Activated CD8-positive, alpha-beta memory T cell treated with anti-CD3 and anti-CD28 coated beads for 48 hours (primary cell): ENCODE measurements around the gene SLC13A3.

ENCODE experiments used
- DNase-seq, 3 experiments: peaks; one replicate each; pipeline ENCODE4 v3.0.0-alpha.2; 2020; ENCODE audit warnings: low read depth in 2 of 3, low spot score in 2 of 3

The SLC13A3 gene

DNA sequence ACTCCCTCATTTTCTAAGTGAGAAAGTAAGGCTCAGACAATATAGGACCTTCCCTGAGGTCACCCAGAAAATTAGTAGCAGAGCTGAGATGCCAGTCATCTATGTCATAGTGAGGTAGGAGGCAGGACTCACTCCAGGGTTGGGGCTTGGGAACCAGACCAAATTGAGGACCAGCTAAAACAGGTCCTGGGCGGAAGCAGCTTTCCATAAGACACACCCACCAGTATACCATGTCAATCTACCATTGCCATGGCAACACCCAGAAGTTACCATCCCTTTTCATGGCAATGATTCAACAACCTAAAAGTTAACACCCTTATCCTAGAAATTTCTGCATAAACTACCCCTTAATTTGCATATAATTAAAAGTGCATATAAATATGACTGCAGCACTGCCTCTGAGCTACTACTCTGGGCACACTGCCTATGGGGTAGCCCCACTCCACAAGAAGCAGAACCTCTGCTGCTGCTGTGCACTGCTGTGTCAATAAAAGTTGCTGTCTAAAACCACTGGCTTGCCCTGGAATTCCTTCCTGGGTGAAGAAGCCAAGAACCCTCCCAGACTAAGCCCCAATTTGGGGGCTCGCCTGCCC, 70.5 kb downstream of the SLC13A3 start:
- no peak for DNase-seq

- DNase-seq: no peak
Observed at GRCh38 chr20:46578745-46579144, 72.5 kb downstream of the SLC13A3 start.

DNA sequence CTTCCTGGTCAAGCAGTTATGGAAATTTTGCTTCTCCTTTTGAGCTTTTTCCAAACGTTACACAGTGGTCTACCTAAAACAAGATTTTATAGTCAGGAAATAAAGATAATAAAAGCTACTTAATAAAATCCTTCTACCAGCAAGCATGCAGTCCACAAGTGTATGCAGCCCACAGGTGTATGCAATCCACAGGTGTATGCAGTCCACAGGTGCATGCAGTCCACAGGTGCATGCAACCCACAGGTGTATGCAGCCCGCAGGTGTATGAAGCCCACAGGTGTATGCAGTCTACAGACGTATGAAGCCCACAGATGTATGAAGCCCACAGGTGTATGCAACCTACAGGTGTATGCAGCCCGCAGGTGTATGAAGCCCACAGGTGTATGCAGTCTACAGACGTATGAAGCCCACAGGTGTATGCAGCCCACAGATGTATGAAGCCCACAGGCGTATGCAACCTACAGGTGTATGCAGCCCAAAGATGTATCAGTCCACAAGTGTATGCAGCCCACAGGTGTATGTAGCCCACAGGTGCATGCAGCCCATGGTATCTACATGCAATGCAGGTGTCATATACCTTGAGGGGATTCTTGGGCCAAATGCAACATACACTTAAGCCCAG, 74.4 kb downstream of the SLC13A3 start:
- DNase-seq: no peak

DNA sequence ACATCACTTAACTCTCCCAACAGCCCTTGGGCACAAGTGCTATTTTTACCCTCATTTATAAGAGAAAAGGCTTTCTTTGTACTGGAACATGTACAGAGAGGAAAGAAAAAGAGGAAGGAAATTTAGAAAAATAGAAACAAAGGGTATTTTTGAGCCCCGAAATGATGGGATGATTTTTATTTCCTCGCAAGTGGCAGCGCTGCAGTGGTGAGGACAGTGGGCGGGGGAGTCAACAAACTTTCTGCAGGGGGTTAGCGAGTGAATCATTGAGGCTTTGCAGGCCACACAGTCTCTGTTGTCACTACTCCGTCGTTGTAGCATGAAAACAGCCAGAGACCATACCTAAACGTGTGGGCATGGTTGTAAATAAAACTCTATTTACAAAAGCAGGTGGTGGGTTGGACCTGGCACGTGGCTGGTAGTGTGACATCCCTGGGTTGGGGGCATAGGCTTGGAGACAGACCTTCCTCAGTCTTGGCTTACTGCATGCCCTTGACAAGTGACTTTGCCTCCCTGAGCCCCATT, 75.3 kb downstream of the SLC13A3 start:
- no peak for DNase-seq

DNA sequence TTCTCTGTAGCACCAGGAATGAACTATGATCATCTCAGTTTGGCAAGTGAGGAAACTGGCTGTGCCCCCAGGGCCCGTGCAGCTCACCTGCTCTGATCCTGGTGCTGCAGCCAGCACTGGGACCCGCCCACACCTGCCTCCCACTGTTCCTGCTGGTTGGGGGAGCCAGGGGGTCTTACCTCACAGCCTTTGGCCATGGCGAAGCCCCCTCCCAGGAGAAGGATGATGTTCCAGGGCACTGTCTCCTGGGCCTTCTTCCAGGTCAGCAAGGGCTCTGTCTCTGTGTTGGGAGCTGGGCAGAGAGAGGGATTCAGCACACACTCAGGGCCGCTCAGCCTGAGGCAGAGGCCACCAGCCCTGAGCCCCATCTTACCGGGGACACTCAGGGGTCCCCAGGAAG, 75.9 kb downstream of the SLC13A3 start:
- no peak for DNase-seq

GRCh38 chr20:46573788-46574584, 77.3 kb downstream of the SLC13A3 start:
- DNase-seq: no peak

DNA sequence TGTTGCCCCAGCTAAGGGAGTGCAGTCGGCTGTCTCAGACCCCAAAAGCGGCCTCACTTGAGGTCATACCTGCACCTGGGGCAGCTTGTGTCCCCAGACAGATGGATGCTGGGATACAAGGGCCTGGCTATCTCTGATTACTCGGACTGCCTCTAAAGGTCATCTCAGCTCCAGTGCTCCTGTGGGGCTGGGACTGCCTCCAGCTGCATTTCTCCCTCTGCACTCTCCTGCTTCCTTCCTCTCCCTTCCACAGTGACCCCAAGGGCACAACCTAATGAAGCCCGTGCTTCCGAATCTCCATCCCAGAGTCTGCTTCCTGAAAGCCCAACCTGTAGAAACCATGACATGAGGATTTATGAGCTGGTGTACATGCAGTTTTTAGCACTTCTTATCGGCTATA, 78.0 kb downstream of the SLC13A3 start:
- DNase-seq: no peak

- DNase-seq: no peak
Observed at GRCh38 chr20:46572790-46573189, 78.5 kb downstream of the SLC13A3 start.

DNA sequence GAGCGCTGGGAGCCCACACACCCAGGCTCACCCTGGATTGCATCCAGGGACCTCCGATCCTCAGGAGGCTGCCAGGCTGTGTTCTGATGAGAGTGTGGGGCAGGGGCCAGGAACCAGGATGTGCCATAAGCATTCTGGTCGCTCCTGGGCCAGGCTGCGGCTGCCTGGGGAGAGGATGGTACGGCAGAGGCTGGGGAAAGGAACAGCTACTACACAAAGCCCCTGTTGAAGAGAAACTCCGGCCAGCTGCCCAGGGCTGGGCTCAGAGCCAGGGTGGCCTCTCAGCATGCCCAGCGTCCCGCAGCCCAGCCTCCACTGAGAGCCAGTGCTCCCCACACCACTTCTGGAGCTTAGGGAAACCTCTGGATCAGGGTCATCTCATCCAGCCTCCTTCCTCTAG, 79.1 kb downstream of the SLC13A3 start:
- DNase-seq: no peak

DNA sequence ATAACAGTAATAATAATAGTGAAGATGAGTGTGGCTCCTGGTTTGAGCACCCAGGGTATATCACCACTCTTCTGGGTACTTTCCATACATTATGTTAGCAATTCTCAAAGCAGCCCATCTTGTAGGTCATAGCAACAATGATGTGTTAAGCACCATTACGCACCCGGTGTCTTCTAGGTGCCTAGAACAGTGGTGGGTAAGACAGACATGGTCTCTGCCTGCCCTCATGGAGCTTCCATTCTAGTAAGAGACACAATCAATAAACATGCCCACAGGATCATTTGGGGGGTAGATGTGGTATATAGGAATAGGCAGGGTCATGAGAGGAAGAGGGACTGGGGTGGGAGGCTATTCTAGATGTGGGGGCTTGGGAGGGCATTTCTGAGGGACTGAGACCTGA, 79.8 kb downstream of the SLC13A3 start:
- no peak for DNase-seq

DNA sequence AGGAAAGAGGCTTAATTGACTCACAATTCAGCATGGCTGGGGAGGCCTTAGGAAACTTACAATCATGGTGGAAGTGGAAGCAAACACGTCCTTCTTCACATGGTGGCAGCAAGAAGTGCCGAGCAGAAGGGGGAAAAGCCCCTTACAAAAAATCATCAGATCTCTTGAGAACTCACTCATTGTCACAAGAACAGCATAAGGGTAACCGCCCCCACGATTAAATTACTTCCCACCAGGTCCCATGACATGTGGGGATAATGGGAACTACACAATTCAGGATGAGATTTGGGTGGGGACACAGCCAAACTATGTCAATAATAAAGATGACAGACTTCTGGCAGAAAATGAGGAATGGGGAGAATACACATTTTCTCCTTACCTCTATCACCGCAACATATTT, 80.3 kb downstream of the SLC13A3 start:
- DNase-seq: no peak

- no peak for DNase-seq
Observed at GRCh38 chr20:46569961-46570360, 81.3 kb downstream of the SLC13A3 start.

GRCh38 chr20:46568570-46569129, 82.6 kb downstream of the SLC13A3 start:
- no peak for DNase-seq

DNA sequence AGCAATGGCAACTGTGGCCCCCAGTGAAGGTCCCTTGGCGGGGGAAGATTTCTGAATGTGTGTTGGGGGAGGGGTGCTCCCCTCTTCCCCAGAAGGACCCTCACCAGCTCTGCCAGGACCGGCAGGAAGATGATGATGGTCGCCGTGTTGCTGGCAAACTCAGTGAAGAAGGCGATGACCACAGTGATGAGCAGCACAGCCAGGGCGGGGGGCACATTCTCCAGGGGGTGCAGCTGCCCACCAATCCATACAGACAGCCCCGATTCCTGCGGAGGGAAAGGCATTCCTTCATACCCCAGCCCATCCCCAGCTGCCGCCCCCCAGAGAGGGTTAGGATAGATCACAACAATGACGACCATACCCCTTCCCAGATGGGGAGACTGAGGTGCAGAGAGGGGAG, 85.1 kb downstream of the SLC13A3 start:
- no peak for DNase-seq

- DNase-seq: no peak
Observed at GRCh38 chr20:46564241-46564957, 86.9 kb downstream of the SLC13A3 start.

GRCh38 chr20:46563860-46564221, 87.4 kb downstream of the SLC13A3 start:
- no peak for DNase-seq

- no peak for DNase-seq
Observed at GRCh38 chr20:46563170-46563859, 87.9 kb downstream of the SLC13A3 start.

DNA sequence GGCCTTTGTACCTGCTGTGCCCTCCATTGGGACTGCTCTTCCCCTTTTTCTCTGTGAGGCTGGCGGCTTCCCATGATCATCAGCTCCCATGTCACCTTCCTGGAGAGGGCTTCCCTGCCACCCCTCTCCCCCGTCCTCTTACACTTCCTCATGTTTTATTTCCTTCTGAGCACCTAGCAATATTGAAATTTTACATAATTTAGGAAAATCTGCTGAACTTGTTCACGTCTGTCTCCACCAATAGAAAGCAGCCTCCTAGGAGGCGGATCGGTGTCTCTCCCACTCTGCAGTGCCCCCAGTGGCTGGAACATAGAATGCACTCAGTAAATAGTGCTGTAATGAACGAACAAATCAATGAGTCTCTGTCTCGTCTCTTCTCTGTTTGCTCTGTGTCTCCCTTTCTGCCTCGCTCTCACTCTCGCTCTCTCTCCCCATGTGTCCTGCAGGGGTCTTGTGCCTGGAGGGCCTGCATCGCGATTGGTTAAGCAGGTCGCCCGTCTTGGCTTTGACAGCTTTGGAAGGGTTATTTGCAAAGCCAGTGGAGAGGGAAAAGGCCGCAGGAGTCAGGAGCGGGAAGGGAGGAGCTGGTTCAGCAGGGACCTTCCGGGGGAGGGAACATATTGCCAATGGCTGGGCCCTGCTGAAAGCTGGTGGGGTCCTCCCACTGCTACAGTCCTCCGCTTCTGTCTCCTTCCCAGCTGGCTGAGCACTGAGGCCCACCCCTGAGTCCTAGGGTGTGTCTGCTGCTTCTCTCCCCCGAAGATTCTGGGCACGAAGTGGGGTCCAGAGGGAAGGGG, 88.7 kb downstream of the SLC13A3 start:
- peak in 2 of 3 experiments; percentile 40 to 49 for DNase-seq

- no peak for DNase-seq
Observed at GRCh38 chr20:46562009-46562372, 89.3 kb downstream of the SLC13A3 start.
